Measurements from ENCODE around the gene PDF. TPM values are rescaled to one million over a fixed set of nuclear protein-coding genes. Genes with fewer than 3 reads are reported as not detected.

PDF gene
- total and polyA plus RNA-seq, 2 of the 13 experiments (the other 11 are each of a cell fraction or from before 2014, with no cell fraction given), result 12.4 to 48.8 TPM

DNA sequence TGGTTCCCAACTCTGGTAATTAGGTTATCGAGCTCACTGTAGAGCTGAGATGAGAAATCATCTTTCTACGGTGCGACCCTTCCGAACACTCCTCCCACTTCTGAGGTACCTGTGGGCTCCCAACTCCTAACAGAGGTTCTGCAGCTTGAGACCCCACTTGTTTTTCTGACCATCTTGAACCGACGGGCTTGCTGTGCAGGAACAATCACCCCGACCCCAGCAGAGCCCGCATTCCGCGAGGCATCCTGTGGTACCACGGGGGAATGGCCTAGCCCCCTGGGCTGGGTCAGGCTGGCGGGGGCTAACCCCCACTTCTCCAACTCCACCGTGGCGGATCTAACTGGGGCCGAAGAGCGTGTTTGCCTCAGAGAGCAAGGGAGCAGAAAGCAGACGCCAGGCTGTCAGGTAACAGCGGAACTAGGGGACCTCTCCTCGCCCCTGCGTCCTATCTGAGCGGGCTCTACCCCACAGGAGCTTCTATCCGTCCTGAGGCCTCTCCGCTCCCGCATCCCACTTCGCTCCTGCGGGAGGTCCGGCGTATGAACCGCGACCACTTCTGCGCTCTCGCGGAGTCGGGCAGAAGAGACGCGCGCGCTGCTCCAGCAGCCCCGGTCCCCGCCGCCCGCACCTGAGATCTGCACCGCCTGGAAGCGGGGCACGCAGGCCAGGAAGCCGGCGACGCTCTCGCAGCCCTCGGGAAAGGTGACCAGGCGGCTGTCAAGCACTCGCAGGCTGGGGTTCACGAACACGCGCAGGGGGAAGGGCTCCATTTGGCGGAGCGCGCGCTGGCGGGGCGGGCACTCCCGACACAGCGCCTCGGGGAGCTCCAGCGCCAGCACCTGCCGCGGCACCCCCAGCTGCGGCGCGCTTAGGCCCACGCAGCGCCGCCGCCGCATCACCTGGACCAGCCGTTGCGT, 761 bp downstream of the PDF start (continued):
- TF ChIP-seq, protein P1, sequence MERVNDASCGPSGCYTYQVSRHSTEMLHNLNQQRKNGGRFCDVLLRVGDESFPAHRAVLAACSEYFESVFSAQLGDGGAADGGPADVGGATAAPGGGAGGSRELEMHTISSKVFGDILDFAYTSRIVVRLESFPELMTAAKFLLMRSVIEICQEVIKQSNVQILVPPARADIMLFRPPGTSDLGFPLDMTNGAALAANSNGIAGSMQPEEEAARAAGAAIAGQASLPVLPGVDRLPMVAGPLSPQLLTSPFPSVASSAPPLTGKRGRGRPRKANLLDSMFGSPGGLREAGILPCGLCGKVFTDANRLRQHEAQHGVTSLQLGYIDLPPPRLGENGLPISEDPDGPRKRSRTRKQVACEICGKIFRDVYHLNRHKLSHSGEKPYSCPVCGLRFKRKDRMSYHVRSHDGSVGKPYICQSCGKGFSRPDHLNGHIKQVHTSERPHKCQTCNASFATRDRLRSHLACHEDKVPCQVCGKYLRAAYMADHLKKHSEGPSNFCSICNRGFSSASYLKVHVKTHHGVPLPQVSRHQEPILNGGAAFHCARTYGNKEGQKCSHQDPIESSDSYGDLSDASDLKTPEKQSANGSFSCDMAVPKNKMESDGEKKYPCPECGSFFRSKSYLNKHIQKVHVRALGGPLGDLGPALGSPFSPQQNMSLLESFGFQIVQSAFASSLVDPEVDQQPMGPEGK (CRISPR knock-in tag; IDR thresholded peaks at IDR 0.05), result peak; percentile 51
- TF ChIP-seq, protein P2, sequence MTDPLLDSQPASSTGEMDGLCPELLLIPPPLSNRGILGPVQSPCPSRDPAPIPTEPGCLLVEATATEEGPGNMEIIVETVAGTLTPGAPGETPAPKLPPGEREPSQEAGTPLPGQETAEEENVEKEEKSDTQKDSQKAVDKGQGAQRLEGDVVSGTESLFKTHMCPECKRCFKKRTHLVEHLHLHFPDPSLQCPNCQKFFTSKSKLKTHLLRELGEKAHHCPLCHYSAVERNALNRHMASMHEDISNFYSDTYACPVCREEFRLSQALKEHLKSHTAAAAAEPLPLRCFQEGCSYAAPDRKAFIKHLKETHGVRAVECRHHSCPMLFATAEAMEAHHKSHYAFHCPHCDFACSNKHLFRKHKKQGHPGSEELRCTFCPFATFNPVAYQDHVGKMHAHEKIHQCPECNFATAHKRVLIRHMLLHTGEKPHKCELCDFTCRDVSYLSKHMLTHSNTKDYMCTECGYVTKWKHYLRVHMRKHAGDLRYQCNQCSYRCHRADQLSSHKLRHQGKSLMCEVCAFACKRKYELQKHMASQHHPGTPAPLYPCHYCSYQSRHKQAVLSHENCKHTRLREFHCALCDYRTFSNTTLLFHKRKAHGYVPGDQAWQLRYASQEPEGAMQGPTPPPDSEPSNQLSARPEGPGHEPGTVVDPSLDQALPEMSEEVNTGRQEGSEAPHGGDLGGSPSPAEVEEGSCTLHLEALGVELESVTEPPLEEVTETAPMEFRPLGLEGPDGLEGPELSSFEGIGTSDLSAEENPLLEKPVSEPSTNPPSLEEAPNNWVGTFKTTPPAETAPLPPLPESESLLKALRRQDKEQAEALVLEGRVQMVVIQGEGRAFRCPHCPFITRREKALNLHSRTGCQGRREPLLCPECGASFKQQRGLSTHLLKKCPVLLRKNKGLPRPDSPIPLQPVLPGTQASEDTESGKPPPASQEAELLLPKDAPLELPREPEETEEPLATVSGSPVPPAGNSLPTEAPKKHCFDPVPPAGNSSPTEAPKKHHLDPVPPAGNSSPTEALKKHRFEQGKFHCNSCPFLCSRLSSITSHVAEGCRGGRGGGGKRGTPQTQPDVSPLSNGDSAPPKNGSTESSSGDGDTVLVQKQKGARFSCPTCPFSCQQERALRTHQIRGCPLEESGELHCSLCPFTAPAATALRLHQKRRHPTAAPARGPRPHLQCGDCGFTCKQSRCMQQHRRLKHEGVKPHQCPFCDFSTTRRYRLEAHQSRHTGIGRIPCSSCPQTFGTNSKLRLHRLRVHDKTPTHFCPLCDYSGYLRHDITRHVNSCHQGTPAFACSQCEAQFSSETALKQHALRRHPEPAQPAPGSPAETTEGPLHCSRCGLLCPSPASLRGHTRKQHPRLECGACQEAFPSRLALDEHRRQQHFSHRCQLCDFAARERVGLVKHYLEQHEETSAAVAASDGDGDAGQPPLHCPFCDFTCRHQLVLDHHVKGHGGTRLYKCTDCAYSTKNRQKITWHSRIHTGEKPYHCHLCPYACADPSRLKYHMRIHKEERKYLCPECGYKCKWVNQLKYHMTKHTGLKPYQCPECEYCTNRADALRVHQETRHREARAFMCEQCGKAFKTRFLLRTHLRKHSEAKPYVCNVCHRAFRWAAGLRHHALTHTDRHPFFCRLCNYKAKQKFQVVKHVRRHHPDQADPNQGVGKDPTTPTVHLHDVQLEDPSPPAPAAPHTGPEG (CRISPR knock-in tag; IDR thresholded peaks at IDR 0.05), result no peak
- TF ChIP-seq, protein P3, sequence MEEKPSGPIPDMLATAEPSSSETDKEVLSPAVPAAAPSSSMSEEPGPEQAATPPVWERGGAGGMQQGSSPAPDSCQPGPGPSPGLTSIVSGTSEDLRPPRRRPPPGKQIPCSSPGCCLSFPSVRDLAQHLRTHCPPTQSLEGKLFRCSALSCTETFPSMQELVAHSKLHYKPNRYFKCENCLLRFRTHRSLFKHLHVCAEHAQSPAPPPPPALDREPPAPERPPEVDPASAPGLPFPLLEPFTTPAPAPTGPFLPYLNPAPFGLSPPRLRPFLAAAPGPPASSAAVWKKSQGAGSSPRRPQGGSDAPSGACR (CRISPR knock-in tag; IDR thresholded peaks at IDR 0.05), result 0 out of 2 replicates have a peak, but pooled peaks have one; percentile 55
- TF ChIP-seq, protein P4, sequence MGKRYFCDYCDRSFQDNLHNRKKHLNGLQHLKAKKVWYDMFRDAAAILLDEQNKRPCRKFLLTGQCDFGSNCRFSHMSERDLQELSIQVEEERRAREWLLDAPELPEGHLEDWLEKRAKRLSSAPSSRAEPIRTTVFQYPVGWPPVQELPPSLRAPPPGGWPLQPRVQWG (CRISPR knock-in tag; IDR thresholded peaks at IDR 0.05; ENCODE audit: borderline replicate concordance, low read depth), result peak; percentile 85; the same call in 1 of the 2 replicates
- TF ChIP-seq SP4 (CRISPR knock-in tag; IDR thresholded peaks at IDR 0.05) (no peak; the same call in 1 of the 2 replicates), ZNF121 (CRISPR knock-in tag; IDR thresholded peaks at IDR 0.05) (no peak), EED (CRISPR knock-in tag; IDR thresholded peaks at IDR 0.05) (peak; percentile 25; the same call in 1 of the 2 replicates), ZNF703 (CRISPR knock-in tag; IDR thresholded peaks at IDR 0.05; ENCODE audit: borderline replicate concordance) (0 out of 2 replicates have a peak, but pooled peaks have one; percentile 67), MBNL3 (CRISPR knock-in tag; conservative IDR thresholded peaks at IDR 0.05) (no peak), ZSCAN22 (CRISPR knock-in tag; IDR thresholded peaks at IDR 0.05) (0 out of 2 replicates have a peak, but pooled peaks have one; percentile 21), RFX5 (IDR thresholded peaks at IDR 0.05; ENCODE audit: low read depth, low read length) (no peak), ZNF644 (CRISPR knock-in tag; IDR thresholded peaks at IDR 0.05; ENCODE audit: low read depth) (no peak), SATB2 (CRISPR knock-in tag; IDR thresholded peaks at IDR 0.05) (0 out of 2 replicates have a peak, but pooled peaks have one; percentile 13)
- TF ChIP-seq, protein P5, sequence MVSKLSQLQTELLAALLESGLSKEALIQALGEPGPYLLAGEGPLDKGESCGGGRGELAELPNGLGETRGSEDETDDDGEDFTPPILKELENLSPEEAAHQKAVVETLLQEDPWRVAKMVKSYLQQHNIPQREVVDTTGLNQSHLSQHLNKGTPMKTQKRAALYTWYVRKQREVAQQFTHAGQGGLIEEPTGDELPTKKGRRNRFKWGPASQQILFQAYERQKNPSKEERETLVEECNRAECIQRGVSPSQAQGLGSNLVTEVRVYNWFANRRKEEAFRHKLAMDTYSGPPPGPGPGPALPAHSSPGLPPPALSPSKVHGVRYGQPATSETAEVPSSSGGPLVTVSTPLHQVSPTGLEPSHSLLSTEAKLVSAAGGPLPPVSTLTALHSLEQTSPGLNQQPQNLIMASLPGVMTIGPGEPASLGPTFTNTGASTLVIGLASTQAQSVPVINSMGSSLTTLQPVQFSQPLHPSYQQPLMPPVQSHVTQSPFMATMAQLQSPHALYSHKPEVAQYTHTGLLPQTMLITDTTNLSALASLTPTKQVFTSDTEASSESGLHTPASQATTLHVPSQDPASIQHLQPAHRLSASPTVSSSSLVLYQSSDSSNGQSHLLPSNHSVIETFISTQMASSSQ (IDR thresholded peaks at IDR 0.05; ENCODE audit: low read depth), result no peak
- TF ChIP-seq, protein P5 (CRISPR knock-in tag; IDR thresholded peaks at IDR 0.05; ENCODE audit: borderline replicate concordance), result no peak
